Sigmoid colon (tissue), 3 donors: ENCODE measurements around the gene PAQR8.

Experiments used
- CTCF ChIP-seq, 4 experiments: fragments of 450-650 bp in 3 of 4; fragments of 200-600 bp in 1 of 4; IDR thresholded peaks; one replicate each; pipeline ENCODE4 v1.5.1; 2016 to 2019; ENCODE audit warnings: antibody characterized with exemption in 4 of 4, mild to moderate bottlenecking in 3 of 4, moderate library complexity in 2 of 4
- POLR2A ChIP-seq, 2 donors: fragments of 450-650 bp; IDR thresholded peaks; one replicate each; pipeline ENCODE4 v1.6.1; 2016; ENCODE audit warnings: antibody characterized with exemption in 2 of 2, mild to moderate bottlenecking in 2 of 2, moderate library complexity in 2 of 2

- TF ChIP-seq CTCF (IDR thresholded peaks at IDR 0.05): no peak
- TF ChIP-seq POLR2A (IDR thresholded peaks at IDR 0.05): no peak
Observed at GRCh38 chr6:52389264-52389625, 27.3 kb downstream of the PAQR8 start.
